SK-N-SH (cell line): ENCODE data around the gene NOP53. TPM values are rescaled to one million over a fixed set of nuclear protein-coding genes. Genes with fewer than 3 reads are reported as not detected.

ENCODE experiments used
- CTCF ChIA-PET: fragments of 300-600, 350-600 bp; formaldehyde crosslinking; extraction: SDS; loops from one replicate; lab custom pipeline; 2021; lab: Yijun Ruan, JAX
- POLR2A ChIA-PET: fragments of 350-600 bp; sonication (Branson Sonifier 250); formaldehyde crosslinking; extraction: SDS; loops from one replicate; lab custom pipeline; 2020; ENCODE audit warnings: antibody characterized with exemption, inconsistent platforms; lab: Yijun Ruan, JAX
- DNase-seq: peaks from one replicate; pipeline ENCODE4 v3.0.0; 2012
- H2AFZ ChIP-seq: fragments of 200-600 bp; sonication (generic); 2 replicates; pipeline ENCODE4 v1.8.1; 2016; ENCODE audit warnings: antibody characterized with exemption, mild to moderate bottlenecking, low read depth
- H3F3A ChIP-seq: fragments of 200-600 bp; sonication (generic); replicated peaks from 2 replicates; pipeline ENCODE3; 2016; ENCODE audit warnings: antibody characterized with exemption, mild to moderate bottlenecking; ENCODE audit not compliant: insufficient read depth
- H3K27ac ChIP-seq, 2 experiments: fragments of 200-500 bp in 1 of 2; fragments of 200-600 bp in 1 of 2; sonication (Bioruptor generic) in 1 of 2; sonication (generic), shearing (Covaris generic) in 1 of 2; 2 replicates each; pipeline versions ENCODE4 v1.5.1 to v1.6.1; 2014 to 2016; ENCODE audit warnings: low read depth in 2 of 2, inconsistent platforms in 1 of 2, low read length in 1 of 2, mild to moderate bottlenecking in 1 of 2, mixed read lengths in 1 of 2
- H3K27me3 ChIP-seq: fragments of 200-600 bp; sonication (generic), shearing (Covaris generic); 2 replicates; pipeline ENCODE4 v1.6.1; 2016; ENCODE audit warnings: mixed run types; ENCODE audit not compliant: insufficient read depth
- H3K36me3 ChIP-seq, 2 experiments: fragments of 200-500 bp in 1 of 2; fragments of 200-600 bp in 1 of 2; sonication (Bioruptor generic) in 1 of 2; sonication (generic) in 1 of 2; replicated peaks in 1 of 2; 2 replicates each; pipeline versions ENCODE3 to v1.5.1; 2014 to 2016; ENCODE audit warnings: low read length in 1 of 2, mild to moderate bottlenecking in 1 of 2; ENCODE audit not compliant: insufficient read depth in 2 of 2, control insufficient read depth in 1 of 2
- H3K4me1 ChIP-seq, 2 experiments: fragments of 200-500 bp in 1 of 2; fragments of 200-600 bp in 1 of 2; sonication (Bioruptor generic) in 1 of 2; sonication (generic), shearing (Covaris generic) in 1 of 2; 2 replicates each; pipeline versions ENCODE4 v1.5.1 to v1.6.1; 2014 to 2016; ENCODE audit warnings: low read depth in 1 of 2, low read length in 1 of 2, mixed run types in 1 of 2; ENCODE audit not compliant: insufficient read depth in 2 of 2, control insufficient read depth in 1 of 2
- H3K4me2 ChIP-seq: fragments of 200-600 bp; sonication (generic), shearing (Covaris generic); 2 replicates; pipeline ENCODE4 v1.6.1; 2017; ENCODE audit warnings: mixed run types
- H3K4me3 ChIP-seq, 2 experiments: fragments of 200-500 bp in 1 of 2; fragments of 200-600 bp in 1 of 2; sonication (Bioruptor generic) in 1 of 2; sonication (generic), shearing (Covaris generic) in 1 of 2; 2 replicates each; pipeline versions ENCODE4 v1.5.1 to v1.8.1; 2014 to 2016; ENCODE audit warnings: low read depth in 2 of 2, inconsistent platforms in 1 of 2, low read length in 1 of 2, mild to moderate bottlenecking in 1 of 2, mixed read lengths in 1 of 2, moderate library complexity in 1 of 2
- H3K79me2 ChIP-seq: fragments of 200-600 bp; sonication (generic); 2 replicates; pipeline ENCODE4 v1.8.1; 2017; ENCODE audit warnings: mild to moderate bottlenecking; ENCODE audit not compliant: insufficient read depth
- H3K9ac ChIP-seq: fragments of 200-600 bp; sonication (generic); 2 replicates; pipeline ENCODE4 v1.6.1; 2017; ENCODE audit warnings: mixed run types
- H3K9me2 ChIP-seq: fragments of 200-600 bp; sonication (generic); 2 replicates; pipeline ENCODE4 v1.6.1; 2017; ENCODE audit warnings: mixed run types
- H3K9me3 ChIP-seq: fragments of 200-600 bp; sonication (generic); 2 replicates; pipeline ENCODE4 v1.6.1; 2017; ENCODE audit warnings: mixed run types, mild to moderate bottlenecking, moderate library complexity
- H4K20me1 ChIP-seq: fragments of 200-600 bp; sonication (generic); 2 replicates; pipeline ENCODE4 v1.6.1; 2017; ENCODE audit warnings: mild to moderate bottlenecking, mixed run types; ENCODE audit not compliant: insufficient read depth
- ELF1 ChIP-seq: IDR thresholded peaks from 2 replicates; pipeline ENCODE4 v1.4.0; 2012
- FOXM1 ChIP-seq: IDR thresholded peaks from 2 replicates; pipeline ENCODE4 v1.4.0; 2012; ENCODE audit warnings: low read depth, mild to moderate bottlenecking
- MEF2A ChIP-seq: IDR thresholded peaks from 2 replicates; pipeline ENCODE4 v1.4.0; 2012; ENCODE audit warnings: low read depth, borderline replicate concordance
- POLR2AphosphoS5 ChIP-seq: IDR thresholded peaks from 2 replicates; pipeline ENCODE4 v1.6.1; 2012; ENCODE audit warnings: low read depth, low read length
- RCOR1 ChIP-seq: fragments of 150-350 bp; IDR thresholded peaks from 2 replicates; pipeline ENCODE4 v1.6.1; 2017; ENCODE audit warnings: antibody characterized with exemption, low read length
- REST ChIP-seq: IDR thresholded peaks from 2 replicates; pipeline ENCODE4 v1.6.1; 2012; ENCODE audit warnings: mild to moderate bottlenecking, low read depth, low read length, moderate library complexity
- RXRA ChIP-seq: IDR thresholded peaks from 2 replicates; pipeline ENCODE4 v1.4.0; 2012; ENCODE audit warnings: low read depth, mild to moderate bottlenecking, borderline replicate concordance
- SIN3A ChIP-seq: IDR thresholded peaks from 2 replicates; pipeline ENCODE4 v1.6.1; 2012; ENCODE audit warnings: low read depth, mild to moderate bottlenecking, low read length, moderate library complexity, borderline replicate concordance
- SMC3 ChIP-seq: IDR thresholded peaks from 2 replicates; pipeline ENCODE4 v1.6.1; 2012; ENCODE audit warnings: low read depth, low read length, improper control_type of control experiment
- TEAD4 ChIP-seq: IDR thresholded peaks from 2 replicates; pipeline ENCODE4 v1.4.0; 2012; ENCODE audit warnings: mild to moderate bottlenecking, borderline replicate concordance; ENCODE audit not compliant: insufficient read depth
- WGBS: methylation state at CpG from one replicate; pipeline ENCODE4 v1.1.6; 2017; ENCODE audit warnings: low lambda C conversion rate; 5-methylcytosine and 5-hydroxymethylcytosine counted together
- polyA plus RNA-seq, 3 experiments: library from polyadenylated mRNA; depleted of rRNA; stranded (reverse); fragments of >200 nt; gene quantifications; 2 replicates each; pipeline ENCODE4 v1.2.3, GENCODE V29; 2012
- TF ChIP-seq, protein P1 (sequence below): fragments of 150-350 bp; IDR thresholded peaks from 2 replicates; pipeline ENCODE4 v1.6.1; 2016; ENCODE audit warnings: mild to moderate bottlenecking, low read depth, low read length
- TF ChIP-seq, protein P2 (sequence below): fragments of 150-350 bp; IDR thresholded peaks from 2 replicates; pipeline ENCODE4 v1.6.1; 2017; ENCODE audit warnings: antibody characterized with exemption, low read length, low read depth, borderline replicate concordance

NOP53 gene
- polyA plus RNA-seq, 1 of the 3 experiments (the other 2 are of a cell fraction), result 275 TPM

DNA sequence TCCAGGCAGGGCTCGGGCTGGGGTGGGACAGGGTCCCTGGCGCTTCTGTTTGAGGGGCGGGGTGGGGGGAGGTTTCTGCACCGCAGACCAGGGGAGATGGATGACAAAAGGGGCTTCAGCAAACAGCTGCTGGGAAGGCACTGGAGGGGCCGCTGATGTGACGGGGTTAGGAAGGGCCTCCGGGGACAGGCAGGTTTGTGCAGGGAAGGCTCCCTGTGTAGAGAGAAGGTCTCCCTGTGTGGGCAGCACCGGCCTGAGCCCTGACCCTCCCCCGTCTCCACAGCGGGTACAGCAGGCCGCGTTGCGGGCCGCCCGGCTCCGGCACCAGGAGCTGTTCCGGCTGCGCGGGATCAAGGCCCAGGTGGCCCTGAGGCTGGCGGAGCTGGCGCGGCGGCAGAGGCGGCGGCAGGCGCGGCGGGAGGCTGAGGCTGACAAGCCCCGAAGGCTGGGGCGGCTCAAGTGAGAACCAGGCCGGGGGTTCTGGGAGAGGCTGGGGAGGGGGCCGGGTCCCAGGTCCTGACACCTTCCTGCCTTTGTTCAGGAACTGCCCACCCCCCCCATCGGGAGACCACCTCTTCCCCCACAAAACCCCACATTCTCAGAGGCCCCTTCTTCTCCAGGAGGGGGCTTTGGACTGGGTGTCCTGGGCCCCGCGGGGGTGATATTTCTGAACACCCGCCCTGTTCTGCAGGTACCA lies 9.9 kb downstream of the NOP53 start:
- peaks cover 7% of the 10 kb centered on the region for H3F3A ChIP-seq
- peaks cover 7% of the 10 kb centered on the region; the same call in 1 of the 2 replicates for H4K20me1 ChIP-seq
- H3K79me2 ChIP-seq, result no peaks in the 10 kb centered on the region
- TF ChIP-seq, protein P1, sequence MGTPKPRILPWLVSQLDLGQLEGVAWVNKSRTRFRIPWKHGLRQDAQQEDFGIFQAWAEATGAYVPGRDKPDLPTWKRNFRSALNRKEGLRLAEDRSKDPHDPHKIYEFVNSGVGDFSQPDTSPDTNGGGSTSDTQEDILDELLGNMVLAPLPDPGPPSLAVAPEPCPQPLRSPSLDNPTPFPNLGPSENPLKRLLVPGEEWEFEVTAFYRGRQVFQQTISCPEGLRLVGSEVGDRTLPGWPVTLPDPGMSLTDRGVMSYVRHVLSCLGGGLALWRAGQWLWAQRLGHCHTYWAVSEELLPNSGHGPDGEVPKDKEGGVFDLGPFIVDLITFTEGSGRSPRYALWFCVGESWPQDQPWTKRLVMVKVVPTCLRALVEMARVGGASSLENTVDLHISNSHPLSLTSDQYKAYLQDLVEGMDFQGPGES, result no peak
- TF ChIP-seq MEF2A (no peak), FOXM1 (no peak)
- H2AFZ ChIP-seq, result no peak overlapping the region
- H3K27me3 ChIP-seq, result no peaks in the 10 kb centered on the region
- ChIA-PET CTCF (interaction anchor here (1.3 to 2.0 kb wide), 3 partner anchors 10 to 55 kb away, joined by 6 to 7 read pairs (median 6); partner anchors contain the start of genes EHD2 and NOP53), POLR2A (interaction anchor here (0.6 kb wide), 1 partner anchor 10 kb away, joined by 4 read pairs; no protein-coding TSS in a partner anchor)
- H3K36me3 ChIP-seq, result peaks cover 31 to 71% of the 10 kb centered on the region in 2 experiments
- no peak overlapping the region for H3K27ac ChIP-seq
- no peak for DNase-seq
- no peak overlapping the region for H3K4me3 ChIP-seq
- H3K9ac ChIP-seq, result no peak overlapping the region
- no peaks in the 10 kb centered on the region for H3K9me2 ChIP-seq
- H3K4me1 ChIP-seq, result no peaks in the 10 kb centered on the region
- 89% methylated on average over 5 of the region's 36 CpGs for WGBS
- no peak overlapping the region for H3K4me2 ChIP-seq
- H3K9me3 ChIP-seq, result no peaks in the 10 kb centered on the region

GRCh38 chr19:47755762-47756626 lies 10.6 kb downstream of the NOP53 start:
- Histone ChIP-seq H3K4me1 (no peaks in the 10 kb centered on the region), H3K4me2 (no peak overlapping the region), H3K27me3 (no peaks in the 10 kb centered on the region), H3K9me3 (no peaks in the 10 kb centered on the region), H2AFZ (no peak overlapping the region), H3K9ac (no peak overlapping the region), H3K36me3 (peaks cover 25 to 63% of the 10 kb centered on the region in 2 experiments), H4K20me1 (peaks cover 3% of the 10 kb centered on the region; the same call in 1 of the 2 replicates), H3F3A (peaks cover 12% of the 10 kb centered on the region), H3K79me2 (no peaks in the 10 kb centered on the region), H3K4me3 (no peak overlapping the region), H3K27ac (no peak overlapping the region), H3K9me2 (no peaks in the 10 kb centered on the region)
- CTCF ChIA-PET, result interaction anchor here (0.6 to 2.0 kb wide), 6 partner anchors 10 to 1044 kb away, joined by 3 to 7 read pairs (median 6); partner anchors contain the start of genes EHD2 and NOP53
- TF ChIP-seq, protein P2, sequence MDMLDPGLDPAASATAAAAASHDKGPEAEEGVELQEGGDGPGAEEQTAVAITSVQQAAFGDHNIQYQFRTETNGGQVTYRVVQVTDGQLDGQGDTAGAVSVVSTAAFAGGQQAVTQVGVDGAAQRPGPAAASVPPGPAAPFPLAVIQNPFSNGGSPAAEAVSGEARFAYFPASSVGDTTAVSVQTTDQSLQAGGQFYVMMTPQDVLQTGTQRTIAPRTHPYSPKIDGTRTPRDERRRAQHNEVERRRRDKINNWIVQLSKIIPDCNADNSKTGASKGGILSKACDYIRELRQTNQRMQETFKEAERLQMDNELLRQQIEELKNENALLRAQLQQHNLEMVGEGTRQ, result no peak
- POLR2A ChIA-PET, result no interaction called here
- DNase-seq, result no peak
- WGBS, result 89% methylated on average over 22 of the region's 28 CpGs

DNA sequence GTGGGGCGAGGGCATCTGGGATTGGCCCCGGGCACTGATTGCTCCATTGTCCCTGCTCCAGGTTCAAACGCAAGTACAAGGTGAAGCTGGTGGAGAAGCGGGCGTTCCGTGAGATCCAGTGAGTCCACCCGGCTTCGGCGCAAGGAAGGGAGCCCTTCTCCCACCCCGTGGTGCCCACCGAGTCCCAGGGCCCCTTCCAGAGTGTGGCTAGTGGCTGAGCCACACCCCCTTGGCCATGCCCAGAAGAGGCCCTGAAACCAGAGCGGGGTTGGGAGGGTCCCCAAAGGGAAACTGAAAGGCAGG lies 11.2 kb downstream of the NOP53 start:
- H3K9ac ChIP-seq, result no peak overlapping the region
- no peak overlapping the region for H3K4me2 ChIP-seq
- no peak for TF ChIP-seq SIN3A
- no peak for TF ChIP-seq SMC3
- no peak for TF ChIP-seq FOXM1
- TF ChIP-seq MEF2A, result no peak
- TF ChIP-seq TEAD4, result no peak
- no peak for TF ChIP-seq REST
- TF ChIP-seq ELF1, result no peak
- TF ChIP-seq RCOR1, result no peak
- TF ChIP-seq POLR2AphosphoS5, result no peak
- no peak for TF ChIP-seq RXRA
- DNase-seq, result no peak
- no peaks in the 10 kb centered on the region for H3K79me2 ChIP-seq
- H3K9me3 ChIP-seq, result no peaks in the 10 kb centered on the region
- no peak overlapping the region for H3K4me3 ChIP-seq
- H3K4me1 ChIP-seq, result no peaks in the 10 kb centered on the region
- no peak overlapping the region for H2AFZ ChIP-seq
- ChIA-PET POLR2A (no interaction called here), CTCF (interaction anchor here (0.6 to 2.0 kb wide), 5 partner anchors 9 to 1044 kb away, joined by 3 to 7 read pairs (median 6); partner anchors contain the start of genes EHD2 and NOP53)
- H4K20me1 ChIP-seq, result peaks cover 3% of the 10 kb centered on the region; the same call in 1 of the 2 replicates
- peaks cover 20 to 59% of the 10 kb centered on the region in 2 experiments for H3K36me3 ChIP-seq
- WGBS, result 93% methylated on average over 8 of the region's 12 CpGs
- no peaks in the 10 kb centered on the region for H3K27me3 ChIP-seq
- no peaks in the 10 kb centered on the region for H3K9me2 ChIP-seq
- H3K27ac ChIP-seq, result no peak overlapping the region
- H3F3A ChIP-seq, result peaks cover 12% of the 10 kb centered on the region
